ENCODE data around the gene DHRS11. TPM values are rescaled to one million over a fixed set of nuclear protein-coding genes. Genes with fewer than 3 reads are reported as not detected.

Gene DHRS11
- total RNA-seq, 1 donor from 2014 or later = 5.7 TPM

DNA sequence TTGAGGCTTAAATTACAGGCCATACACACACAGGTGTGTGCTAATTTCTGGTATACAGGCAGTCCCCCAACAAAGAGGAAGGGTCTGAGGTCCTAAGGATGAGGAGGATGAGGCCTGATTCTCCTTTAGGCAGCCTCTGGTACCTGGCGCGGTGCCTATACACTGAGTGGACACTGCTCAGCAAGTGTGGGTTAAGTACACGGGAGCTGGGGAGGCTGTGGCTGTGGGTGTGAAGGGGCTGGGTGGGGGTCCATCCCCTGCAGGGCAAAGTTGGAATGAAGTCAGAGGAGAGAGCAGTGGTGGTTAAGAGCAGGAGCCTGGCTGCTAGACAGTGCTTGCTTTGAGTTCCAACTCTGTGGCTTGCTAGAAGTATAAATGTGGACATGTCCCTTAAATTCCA, 20.6 kb downstream of the DHRS11 start:
- FAIRE-seq (no peak), DNase-seq (ENCODE audit: low spot score in 2 of 2) (no peak)

DNA sequence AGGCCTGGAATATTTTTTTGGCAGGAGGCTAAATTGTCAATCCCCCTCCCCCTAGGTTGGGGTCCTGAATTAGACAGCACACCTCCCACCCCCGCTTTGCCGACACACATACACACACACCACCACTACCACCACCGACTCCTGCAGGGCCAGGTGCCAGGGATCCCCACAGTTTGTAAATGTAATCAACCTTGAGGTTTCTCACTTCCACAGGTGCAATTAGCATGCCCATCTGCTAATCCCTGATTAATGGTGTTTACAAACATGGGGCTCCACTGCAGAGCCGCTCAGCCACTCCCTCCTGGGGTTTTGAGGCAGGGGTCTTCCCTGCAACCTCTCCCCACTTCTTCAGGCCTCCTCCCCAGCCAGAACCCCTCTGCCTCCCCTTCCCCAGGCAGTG, 21.5 kb downstream of the DHRS11 start:
- no peak for DNase-seq (ENCODE audit: low spot score in 2 of 2)

DNA sequence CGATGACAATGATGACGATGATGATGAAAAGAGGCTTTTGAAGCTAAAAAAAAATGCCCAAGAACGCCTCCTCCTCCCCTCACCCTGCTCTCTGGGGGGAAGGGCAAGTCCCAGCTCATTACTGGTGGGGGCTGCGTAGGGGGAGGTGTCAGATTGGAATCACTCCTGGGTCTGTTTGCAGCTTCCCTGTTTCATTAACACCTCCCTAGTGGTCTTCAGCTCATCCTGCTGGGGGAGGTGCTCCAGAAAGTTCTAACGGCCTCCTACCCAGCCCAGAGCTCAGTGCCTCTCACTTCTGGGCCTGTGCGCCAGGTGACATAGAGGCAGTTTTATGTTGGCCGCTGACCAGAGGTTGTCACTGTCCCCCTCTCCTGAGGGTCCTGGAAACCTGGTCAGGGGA, 22.4 kb downstream of the DHRS11 start:
- FAIRE-seq = no peak
- no peak for DNase-seq (ENCODE audit: low spot score in 2 of 2)

More for the DNA sequence above, 21.5 kb downstream of the DHRS11 start:
- FAIRE-seq = no peak

DNA sequence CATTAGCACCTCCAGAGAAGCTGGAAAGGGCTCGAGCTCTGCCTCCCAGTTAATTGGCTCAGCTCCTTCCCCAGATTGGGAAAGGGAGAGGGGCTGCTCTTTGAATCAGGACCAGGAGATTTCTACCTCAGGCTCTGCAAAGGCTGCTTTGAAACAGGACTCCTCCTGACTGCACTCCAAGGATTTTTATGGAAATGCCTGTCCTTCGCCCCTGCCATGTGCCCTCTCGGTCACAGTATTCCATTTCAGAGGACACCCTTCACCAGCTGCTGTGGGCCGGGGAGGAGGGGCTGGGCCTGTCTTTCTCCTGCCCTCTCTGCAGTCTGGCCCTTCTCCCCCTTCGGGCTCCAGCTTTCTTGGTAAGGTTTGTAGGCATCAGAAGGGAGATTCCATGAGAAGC, 23.3 kb downstream of the DHRS11 start:
- no peak for FAIRE-seq
- DNase-seq (ENCODE audit: low spot score in 2 of 2) = no peak

DNA sequence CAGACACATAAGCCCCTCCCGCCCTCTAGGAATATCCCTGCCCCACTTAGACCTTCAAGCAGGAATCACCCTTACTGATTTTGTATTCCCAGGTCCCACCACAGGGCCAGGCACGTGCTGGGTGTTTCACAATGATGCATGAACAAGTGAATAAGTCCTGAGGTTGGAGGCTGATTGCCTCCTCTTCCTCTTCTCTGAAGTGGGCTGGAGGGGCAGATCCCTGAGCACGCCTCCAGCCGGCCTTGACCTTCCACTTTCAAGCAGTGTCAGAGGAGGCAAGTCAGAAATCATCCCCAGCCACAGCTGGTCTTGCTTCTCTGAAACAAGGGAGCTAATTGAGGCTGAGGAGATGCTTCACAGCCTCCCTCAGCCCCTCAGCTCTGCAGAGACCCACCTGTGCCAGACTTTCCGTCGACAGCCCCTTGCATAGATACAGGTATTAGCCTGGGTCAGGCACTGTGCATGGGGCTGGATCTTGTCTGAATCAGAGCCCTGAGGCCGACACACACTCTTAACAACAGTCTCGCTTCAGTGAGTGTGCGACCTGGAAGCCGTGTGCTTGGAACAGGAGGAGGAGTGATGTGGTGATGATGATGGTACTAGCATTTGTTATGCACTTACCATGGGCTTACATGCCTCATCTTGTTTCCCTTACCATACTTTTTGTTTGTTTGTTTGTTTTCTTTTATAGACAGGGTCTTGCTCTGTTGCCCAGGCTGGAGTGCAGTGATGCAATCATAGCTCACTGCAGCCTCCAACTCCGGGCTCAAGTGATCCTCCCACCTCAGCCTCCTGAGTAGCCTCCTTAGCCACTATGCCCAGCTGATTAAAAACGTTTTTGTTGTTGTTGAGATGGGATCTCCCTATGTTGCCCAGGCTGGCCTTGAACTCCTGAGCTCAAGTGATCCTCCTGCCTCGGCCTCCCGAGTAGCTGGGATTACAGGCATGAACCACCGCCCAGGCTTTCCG, 24.7 kb downstream of the DHRS11 start:
- DNase-seq (ENCODE audit: low spot score in 2 of 2) (no peak), FAIRE-seq (no peak)

DNA sequence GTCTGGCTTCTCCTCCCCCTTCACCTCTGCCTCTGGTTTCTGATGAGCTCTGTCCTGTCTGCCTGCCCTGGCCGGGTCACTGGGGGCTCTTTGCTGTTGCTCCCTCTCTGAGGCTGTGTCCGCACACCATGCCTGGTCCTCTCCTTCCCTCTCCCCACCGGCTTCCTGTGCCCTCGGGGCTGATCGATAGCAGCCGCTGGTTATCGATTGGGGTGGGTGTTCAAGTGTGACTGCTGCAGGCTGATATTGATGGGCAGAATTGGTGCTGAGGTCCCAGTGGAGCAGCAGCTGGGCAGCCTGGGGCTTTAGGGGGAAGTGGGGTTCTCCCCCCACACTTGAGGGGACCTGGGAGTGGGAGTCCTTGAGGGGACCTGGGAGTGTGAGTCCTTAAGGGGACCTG, 26.1 kb downstream of the DHRS11 start:
- no peak for DNase-seq (ENCODE audit: low spot score in 2 of 2)

DNA sequence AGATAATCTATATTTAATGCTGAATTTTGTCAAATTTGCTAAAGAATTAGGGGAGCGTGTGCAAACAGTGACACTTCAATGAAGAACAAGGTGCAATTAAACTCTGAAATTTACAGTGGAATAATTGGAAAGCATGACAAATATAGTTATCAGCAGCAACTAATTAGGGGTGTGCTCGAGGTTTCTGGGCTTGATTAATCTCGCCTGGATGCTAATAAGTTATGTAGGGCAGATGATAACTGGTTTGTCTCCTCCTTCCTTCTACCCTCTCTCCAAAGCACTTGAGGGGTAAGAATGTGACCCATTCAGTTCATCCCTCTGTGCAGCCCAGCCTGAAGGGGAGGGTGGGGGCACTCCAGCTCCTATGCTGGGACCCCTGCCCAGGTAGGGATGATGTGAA, 31.6 kb downstream of the DHRS11 start:
- DNase-seq (ENCODE audit: low spot score in 2 of 2) (no peak), FAIRE-seq (no peak)

More for the DNA sequence above, 26.1 kb downstream of the DHRS11 start:
- FAIRE-seq = no peak

DNA sequence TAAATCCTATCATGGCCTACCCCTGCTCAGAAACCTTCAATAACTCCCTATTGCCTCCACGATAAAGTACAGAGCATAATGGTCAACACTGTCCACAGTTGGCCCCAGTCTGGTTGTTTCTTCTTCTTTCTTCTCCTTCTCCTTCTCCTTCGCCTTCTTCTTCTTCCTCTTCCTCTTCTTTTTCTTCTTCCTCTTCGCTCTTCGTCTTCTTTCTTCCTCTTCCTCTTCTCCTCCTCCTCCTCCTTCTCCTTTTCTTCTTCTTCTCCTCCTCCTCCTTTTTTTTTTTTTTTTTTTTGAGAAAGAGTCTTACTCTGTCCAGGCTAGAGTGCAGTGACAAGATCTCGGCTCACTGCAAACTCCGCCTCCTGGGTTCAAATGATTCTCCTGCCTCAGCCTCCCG, 33.5 kb downstream of the DHRS11 start:
- no peak for FAIRE-seq
- no peak for DNase-seq (ENCODE audit: low spot score in 2 of 2)

DNA sequence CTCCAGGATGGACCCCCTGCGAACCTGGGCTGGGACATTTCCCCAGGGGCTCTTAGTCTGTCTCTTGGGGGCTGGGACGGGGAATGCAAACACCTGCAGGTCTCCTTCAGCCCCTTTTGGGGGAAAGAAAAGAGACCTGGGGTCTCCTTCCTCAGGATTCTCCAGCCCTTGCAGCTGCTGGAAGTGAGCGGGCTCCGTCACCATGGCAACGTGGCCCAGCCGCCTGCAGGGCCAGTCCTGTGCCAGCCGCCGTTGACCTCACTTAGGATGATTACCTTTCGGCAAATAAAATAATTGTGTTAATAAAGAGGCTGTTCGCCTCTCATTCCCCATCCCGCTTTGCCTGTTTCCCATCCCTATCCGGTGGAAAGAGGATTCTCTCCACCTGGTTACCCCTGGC, 35.4 kb downstream of the DHRS11 start:
- DNase-seq (ENCODE audit: low spot score in 2 of 2) (no peak), FAIRE-seq (no peak)

DNA sequence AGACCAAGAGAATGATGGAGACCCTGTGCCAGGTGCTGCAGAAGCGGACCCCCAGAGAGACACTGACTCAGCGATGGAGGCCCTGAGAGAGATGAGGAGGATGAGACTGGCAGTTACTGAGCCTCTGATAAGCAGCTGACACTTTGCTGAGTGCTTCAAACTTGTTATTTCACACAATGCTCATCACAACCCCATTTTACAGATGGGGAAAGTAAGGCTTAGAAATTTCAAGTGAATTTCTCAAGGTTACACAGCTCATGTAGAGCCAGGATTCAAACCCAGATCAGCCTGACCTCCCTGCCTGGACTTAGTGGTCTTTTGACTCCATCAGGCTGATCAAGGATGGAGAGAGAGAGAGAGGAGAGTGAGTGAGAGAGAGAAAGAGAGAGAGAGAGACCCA, 36.9 kb downstream of the DHRS11 start:
- no peak for FAIRE-seq

DNA sequence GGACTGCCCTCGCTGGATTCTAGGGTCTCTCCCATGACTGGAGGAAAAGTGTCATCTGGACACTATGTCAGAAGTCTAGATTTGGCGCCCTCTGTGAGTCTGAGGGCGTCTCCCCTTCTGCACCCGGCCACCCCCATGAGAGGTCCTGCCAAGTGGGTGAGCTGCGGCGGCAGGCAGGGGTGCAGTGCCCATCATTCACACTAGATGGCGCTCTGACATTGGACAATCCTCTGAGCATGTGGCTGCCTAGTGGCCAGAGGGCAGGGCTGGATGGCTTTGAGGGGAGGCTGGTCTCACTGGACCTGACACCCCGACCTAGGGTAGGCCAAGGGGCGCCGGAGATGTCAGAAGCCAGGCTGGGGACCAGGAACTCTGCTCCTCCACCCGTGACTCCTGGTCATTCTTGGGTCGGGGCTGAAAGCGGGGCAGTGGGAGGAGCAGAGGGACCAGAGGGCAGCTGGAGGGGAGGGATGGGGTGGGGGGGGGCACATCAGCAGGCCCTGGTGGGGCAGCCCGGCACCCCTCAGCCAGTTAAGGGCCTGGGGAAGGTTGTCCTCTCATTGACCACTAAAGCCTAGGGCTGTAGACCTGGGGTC, 37.7 kb downstream of the DHRS11 start:
- no peak for FAIRE-seq

More for the DNA sequence above, 36.9 kb downstream of the DHRS11 start:
- no peak for DNase-seq (ENCODE audit: low spot score in 2 of 2)

DNA sequence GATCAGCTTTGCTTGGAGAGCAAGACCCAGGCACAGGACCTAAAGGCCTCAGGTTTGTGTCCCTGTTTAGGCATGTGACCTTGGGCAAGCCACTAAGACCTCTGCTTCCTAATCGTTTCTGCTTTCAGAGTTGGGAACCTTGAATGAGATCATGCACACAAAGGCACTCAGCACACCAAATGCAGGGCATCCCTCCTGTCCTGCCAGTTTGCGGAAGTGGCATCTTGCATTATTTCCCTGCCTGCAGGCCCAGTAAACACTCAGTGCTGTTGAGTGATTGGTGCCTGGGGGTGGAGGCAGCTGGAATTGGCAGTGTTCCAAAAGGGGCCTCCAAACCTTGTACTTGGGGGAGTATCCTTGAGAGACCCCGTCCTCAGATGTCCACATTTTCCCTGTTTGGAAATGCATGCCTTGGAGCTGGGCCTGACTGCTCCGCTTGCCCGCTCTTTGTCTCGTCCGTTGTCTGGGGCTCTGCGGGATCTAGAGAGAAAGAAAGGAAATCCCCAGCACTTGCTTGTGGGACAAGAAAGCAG, 38.4 kb downstream of the DHRS11 start:
- FAIRE-seq (no peak), DNase-seq (ENCODE audit: low spot score in 2 of 2) (no peak)

More for the DNA sequence above, 37.7 kb downstream of the DHRS11 start:
- peak; percentile 52 to 85 for DNase-seq (ENCODE audit: low spot score in 2 of 2)

DNA sequence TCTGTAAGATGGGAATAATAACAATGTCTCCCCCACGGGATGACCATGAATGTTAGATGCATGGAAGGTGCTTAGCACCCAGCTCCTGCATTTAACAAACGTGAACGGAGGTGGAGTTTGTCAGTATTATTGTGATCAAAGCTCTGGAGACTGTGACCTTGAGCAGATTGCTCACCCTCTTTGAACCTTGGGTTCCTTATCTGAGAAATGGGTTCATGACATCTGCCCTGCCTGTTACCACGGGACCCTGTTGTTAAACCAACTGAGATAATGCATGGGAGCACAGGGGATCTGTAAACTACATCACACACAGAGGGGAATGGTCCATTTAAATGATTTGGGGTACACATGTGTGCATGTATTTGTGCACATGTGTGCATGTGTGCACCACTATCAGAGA, 39.3 kb downstream of the DHRS11 start:
- no peak for FAIRE-seq

DNA sequence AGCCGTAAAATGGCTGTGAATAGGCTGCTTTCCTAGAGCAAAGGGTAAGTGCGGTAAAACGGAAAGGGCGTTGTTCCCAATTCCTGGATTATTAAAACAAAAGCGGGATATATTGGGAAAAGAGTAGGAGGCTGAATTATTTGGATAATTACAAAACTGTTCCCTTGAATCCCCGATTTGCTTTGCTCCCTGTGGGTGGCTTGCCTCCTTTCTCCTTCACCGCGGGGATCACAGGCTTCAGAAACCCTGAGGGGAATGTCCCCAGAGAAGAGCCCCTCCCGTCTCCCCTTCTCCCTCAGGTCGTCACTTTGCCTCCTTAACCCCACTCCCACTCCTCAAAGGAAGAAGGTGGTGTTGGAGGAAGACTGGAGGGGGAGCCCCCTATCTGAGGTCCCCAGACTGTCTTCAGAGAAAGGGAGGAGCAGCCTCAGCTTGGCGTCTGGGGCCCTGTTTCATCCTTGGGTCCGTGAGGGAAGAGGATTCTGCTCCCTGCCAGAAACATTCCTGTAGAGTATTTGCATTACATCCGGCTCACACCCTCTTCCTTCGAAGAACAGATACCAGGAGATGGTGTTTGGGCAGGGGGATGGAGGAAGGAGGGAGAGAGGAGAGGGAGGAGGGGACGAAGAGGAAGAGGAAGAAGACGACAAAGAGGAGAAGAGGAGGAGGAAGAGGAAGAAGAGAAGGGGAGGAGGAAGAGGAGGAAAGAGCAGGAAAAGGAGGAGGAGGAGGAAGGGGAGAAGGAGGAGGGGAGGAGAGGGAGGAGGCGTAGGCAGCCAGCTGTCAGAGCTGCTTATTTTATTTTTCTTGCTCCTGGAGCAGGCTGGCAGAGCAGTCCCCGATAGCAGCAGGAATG, 41.5 kb downstream of the DHRS11 start:
- no peak for DNase-seq (ENCODE audit: low spot score in 2 of 2)

More for the DNA sequence above, 39.3 kb downstream of the DHRS11 start:
- DNase-seq (ENCODE audit: low spot score in 2 of 2) = no peak

DNA sequence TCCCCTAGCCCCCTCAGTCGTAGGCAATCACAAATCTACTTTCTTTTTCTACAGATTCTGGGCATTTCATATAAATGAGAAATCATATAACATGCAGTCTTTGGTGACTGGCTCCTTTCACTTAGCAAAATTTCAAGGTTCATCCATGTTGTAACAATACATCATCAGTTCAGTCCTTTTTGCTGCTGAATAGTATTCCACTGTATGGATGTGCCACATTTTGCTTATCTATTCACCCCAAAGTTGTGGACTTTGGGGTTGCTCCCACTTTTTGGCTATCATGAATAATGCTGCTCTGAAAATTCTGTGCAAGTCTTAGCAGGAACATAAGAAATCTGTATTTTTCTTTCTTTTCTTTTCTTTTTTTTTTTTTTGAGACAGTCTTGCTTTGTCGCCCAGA, 48.7 kb downstream of the DHRS11 start:
- no peak for DNase-seq (ENCODE audit: low spot score in 2 of 2)

More for the DNA sequence above, 41.5 kb downstream of the DHRS11 start:
- FAIRE-seq = no peak

DNA sequence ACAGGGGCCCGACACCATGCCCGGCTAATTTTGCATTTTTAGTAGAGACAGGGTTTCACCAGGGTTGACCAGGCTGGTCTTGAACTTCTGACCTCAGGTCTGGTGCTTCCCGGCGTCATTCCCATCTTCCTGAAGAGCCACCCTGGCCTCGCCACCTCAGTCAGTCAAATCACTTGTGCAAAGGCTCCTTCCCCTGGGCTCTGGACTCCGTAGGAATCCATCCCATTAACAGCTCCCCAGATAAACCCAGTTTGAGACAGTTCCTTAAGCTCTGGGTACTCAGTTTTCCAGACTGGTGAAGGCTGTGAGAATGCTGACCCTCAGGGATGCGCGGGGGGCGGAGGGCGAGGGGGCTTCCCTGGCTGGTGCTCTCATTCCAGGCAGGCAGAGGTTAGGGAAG, 49.2 kb downstream of the DHRS11 start:
- no peak for DNase-seq (ENCODE audit: low spot score in 2 of 2)
- no peak for FAIRE-seq

More for the DNA sequence above, 48.7 kb downstream of the DHRS11 start:
- no peak for FAIRE-seq

DNA sequence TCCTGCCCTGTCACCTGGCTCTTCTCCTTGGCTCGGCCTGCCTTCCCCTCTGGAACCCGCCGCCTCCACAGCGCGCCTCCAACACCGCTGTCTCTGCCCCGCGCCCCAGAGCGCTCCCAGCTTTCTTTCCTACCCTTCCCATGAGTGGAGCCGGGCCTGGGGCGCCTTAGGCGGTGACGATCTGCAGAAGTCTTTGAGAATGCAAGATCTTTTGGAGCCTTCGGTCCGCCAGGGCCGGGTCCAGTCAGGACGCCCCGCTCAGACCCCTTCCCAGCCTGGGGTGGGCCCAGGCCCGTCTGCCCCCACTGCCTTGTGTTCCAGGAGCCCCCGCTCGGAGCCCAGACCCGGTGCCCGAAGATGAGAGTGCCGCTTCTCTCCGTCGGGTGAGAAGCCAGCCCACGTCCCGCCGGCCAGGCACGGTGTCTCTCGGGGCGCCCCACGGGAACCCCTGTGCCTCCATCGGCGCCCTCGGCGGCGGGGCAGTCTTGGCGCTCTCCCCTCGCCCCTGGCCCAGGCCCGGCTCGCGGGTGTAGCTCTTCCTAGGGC, 49.7 kb downstream of the DHRS11 start:
- FAIRE-seq (no peak), DNase-seq (ENCODE audit: low spot score in 2 of 2) (no peak)

DNA sequence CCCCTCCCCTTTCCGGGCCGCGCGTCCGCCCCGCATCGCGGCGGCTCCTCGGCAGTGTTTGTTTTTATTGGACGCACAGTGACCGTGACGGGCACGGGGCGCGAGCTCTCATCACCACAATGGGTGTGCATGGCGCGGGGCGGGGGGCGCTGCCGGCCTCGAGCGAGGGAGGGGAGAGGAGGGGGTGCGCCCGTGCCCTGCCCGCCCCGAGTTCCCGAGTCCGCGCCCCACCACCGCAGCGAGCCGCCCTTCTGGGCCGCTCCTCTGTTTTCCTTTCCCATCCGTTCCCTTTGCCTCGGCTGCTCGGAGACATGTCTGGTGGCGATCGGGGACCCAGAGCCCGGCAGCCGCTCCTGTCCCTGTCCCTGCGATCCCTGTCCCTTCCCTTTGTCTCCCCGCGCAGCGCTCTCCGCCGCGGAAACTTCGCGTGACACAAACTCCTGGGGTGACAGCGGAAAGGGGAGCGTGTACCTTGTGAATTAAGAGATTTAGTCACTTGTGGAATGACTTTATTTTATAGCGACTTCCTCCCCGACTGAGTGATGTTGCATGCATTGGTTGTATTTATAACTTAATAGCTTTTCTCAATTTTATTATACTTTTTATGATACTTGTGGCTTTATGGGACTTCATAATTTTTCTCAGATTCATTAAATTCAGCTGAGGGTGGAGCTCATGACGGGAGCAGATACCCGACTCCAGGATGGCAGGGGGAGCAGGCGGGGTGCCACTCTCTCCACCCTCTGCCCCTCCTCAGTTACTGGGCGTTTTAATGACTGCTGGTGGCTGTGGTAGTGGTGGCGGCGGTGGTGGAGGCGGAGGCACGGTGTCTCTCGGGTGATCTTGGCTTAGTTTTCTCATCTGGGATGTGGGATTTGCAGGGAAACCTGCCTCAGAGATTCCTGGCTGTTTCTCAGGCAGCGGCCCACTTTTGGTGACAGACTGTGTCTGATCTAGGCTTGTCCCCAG, 50.5 kb downstream of the DHRS11 start:
- FAIRE-seq (no peak), DNase-seq (ENCODE audit: low spot score in 2 of 2) (peak in 1 of 2 donors; percentile 48)

DNA sequence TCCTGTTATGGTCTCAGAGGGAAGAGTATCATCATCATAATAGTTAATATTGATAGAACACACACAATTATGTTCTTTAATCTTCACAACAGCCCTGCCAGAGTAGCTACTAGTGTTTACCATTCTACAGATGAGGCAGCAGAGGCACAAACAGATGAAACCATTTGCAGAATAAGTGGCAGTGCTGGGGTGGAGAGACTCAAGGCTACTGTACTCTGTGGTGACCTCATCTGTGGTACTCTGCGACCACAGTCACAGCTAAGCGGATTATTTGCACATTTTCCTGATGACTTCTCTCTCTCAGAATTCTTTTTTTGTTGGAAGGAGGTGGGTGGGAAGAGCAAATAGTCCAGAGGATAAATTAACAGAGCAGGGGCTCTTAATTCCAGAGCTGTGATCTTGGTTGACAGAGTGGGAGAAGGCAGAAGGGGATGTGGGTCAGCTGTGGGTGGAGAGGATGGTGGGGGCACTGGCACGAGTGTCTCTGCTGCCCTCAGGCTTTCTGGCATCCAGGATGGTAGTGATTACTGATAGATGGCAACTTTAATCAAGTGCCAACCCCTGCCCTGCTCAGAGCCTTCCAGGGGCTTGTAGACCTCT, 51.5 kb downstream of the DHRS11 start:
- DNase-seq (ENCODE audit: low spot score in 2 of 2) (no peak), FAIRE-seq (no peak)
